Aorta (tissue), 5 donors: ENCODE results near the gene FGF3. TPM values are rescaled to one million over a fixed set of nuclear protein-coding genes. Genes with fewer than 3 reads are reported as not detected.

Source experiments
- ATAC-seq: fragments of 200-7000 bp; cut with Tn5 transposase; one replicate; pipeline ENCODE4 v1.9.1; 2022; ENCODE audit warnings: moderate library complexity; ENCODE audit not compliant: low FRiP score
- DNase-seq, 2 donors: peaks; one replicate each; pipeline ENCODE4 v3.0.0-alpha.2; 2020
- H3K27ac ChIP-seq, 2 donors: one replicate each; pipeline ENCODE4 v1.5.1; 2013; ENCODE audit warnings: low read length in 2 of 2, mild to moderate bottlenecking in 2 of 2, moderate library complexity in 2 of 2, control low read depth in 1 of 2, inconsistent platforms in 1 of 2, low read depth in 1 of 2
- H3K27me3 ChIP-seq, 2 donors: one replicate each; pipeline ENCODE4 v1.6.1; 2013; ENCODE audit warnings: control low read depth in 1 of 2, low read length in 1 of 2, mild to moderate bottlenecking in 1 of 2, moderate library complexity in 1 of 2; ENCODE audit not compliant: insufficient read depth in 2 of 2, control insufficient read depth in 1 of 2
- H3K36me3 ChIP-seq, 2 donors: one replicate each; pipeline ENCODE4 v1.6.1; 2013; ENCODE audit warnings: control low read depth in 1 of 2, low read length in 1 of 2, mild to moderate bottlenecking in 1 of 2; ENCODE audit not compliant: insufficient read depth in 2 of 2, control insufficient read depth in 1 of 2
- H3K4me1 ChIP-seq, 2 donors: one replicate each; pipeline ENCODE4 v1.6.1; 2013; ENCODE audit warnings: low read length in 2 of 2, control low read depth in 1 of 2, mild to moderate bottlenecking in 1 of 2, moderate library complexity in 1 of 2; ENCODE audit not compliant: insufficient read depth in 2 of 2, control insufficient read depth in 1 of 2
- H3K4me3 ChIP-seq, 2 donors: one replicate each; pipeline ENCODE4 v1.5.1; 2013; ENCODE audit warnings: low read length in 2 of 2, control low read depth in 1 of 2, mild to moderate bottlenecking in 1 of 2
- H3K9me3 ChIP-seq: one replicate; pipeline ENCODE4 v1.6.1; 2013; ENCODE audit warnings: mild to moderate bottlenecking, low read length; ENCODE audit not compliant: control insufficient read depth
- WGBS, 2 donors: extraction: QIAGEN DNeasy Blood & Tissue Kit; methylation state at CpG; one replicate each; pipeline ENCODE4 v1.1.7; 2013; 5-methylcytosine and 5-hydroxymethylcytosine counted together
- intact Hi-C, 2 donors: fragments of 100-400 bp; cut with DNase I; formaldehyde crosslinking; loops; one replicate each; pipeline versions ENCODE4 v1.14.2 to v1.15.0; 2022
- polyA plus RNA-seq, 2 donors: library from polyadenylated mRNA; stranded (reverse); fragments of 200-250 nt; gene quantifications; one replicate each; pipeline ENCODE4 v1.2.3, GENCODE V29; 2013
- total RNA-seq, 2 donors: library from RNA; stranded (reverse); fragmentation: NEBNext Ultra II Directional; extraction: Animal tissue kit (Norgen Biotek cat#: 25700); gene quantifications; one replicate each; pipeline ENCODE4 v1.2.1, GENCODE V29; 2021
- donor health status: healthy with polysubstance abuse.
- donor health status: Bipolar disorder and iron deficiency.
- donor health status: DM: no; HTN: no; CAD: no.
- donor health status: DM: no; HTN: no; CAD: no.
- donor health status: DM: yes; HTN: yes; CAD: no.

Gene FGF3
- total and polyA plus RNA-seq, 4 donors = not detected

- WGBS, 2 donors = 82 to 91% methylated on average over 2 of the region's 2 CpGs
- Histone ChIP-seq H3K27ac (no peak overlapping the region), H3K9me3 (no peaks in the 10 kb centered on the region), H3K4me1 (no peaks in the 10 kb centered on the region), H3K36me3 (no peaks in the 10 kb centered on the region), H3K27me3 (no peaks in the 10 kb centered on the region), H3K4me3 (no peak overlapping the region)
- intact Hi-C loops = no loop called here
- DNase-seq = no peak
- ATAC-seq = no peak
These were observed 5.4 kb downstream of the FGF3 start for GRCh38 chr11:69813839-69814238.

DNA sequence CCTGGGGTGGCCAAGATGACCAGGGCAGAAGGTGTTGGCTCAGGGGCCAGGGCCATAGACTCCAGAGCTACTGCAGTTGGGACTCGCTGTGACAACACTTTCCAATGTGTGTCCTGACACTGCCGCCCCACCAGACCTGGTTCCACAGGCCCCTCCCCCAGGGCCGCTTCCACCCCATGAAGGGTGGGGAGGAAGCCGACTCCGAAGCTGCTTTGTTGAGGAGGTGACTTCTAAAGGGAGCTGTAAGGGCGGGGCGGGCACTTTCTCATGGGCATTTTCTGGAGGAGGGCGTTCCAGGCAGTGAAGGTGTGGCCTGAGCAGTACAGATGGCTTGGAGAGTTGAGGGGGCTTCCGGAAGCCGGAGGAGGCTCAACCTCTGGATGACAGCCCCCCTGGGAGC lies 6.3 kb downstream of the FGF3 start:
- no peak overlapping the region for H3K27ac ChIP-seq
- WGBS, 2 donors = 79 to 84% methylated on average over 10 of the region's 10 CpGs
- no peaks in the 10 kb centered on the region for H3K4me1 ChIP-seq
- no peaks in the 10 kb centered on the region for H3K36me3 ChIP-seq
- DNase-seq (no peak), ATAC-seq (no peak)
- no peak overlapping the region for H3K4me3 ChIP-seq
- H3K9me3 ChIP-seq = no peaks in the 10 kb centered on the region
- intact Hi-C loops = no loop called here
- no peaks in the 10 kb centered on the region for H3K27me3 ChIP-seq

DNA sequence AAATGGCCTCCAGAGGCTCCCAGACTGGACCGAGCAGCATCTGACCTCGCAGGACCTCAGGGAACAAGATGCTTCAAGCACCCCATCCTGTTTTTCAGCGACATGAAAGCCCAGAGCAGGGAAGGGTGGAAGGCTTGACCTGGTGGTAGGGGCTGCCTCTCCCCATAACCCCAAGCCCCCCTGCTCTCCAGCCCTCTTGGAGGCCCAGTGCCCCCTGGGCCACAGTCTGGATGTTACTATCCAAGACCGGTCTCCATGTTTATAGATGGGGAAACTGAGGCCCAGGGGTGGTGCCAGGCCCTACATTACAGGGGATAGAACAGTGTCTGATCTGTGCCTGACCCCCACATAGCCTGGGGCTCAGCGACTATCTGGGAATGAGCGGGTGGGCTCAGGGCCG lies 7.0 kb downstream of the FGF3 start:
- Histone ChIP-seq H3K27me3 (no peaks in the 10 kb centered on the region), H3K27ac (no peak overlapping the region), H3K4me1 (no peaks in the 10 kb centered on the region), H3K36me3 (no peaks in the 10 kb centered on the region), H3K9me3 (no peaks in the 10 kb centered on the region), H3K4me3 (no peak overlapping the region)
- intact Hi-C loops = no loop called here
- ATAC-seq (no peak), DNase-seq (no peak)
- WGBS, 2 donors = 84 to 89% methylated on average over 7 of the region's 7 CpGs

GRCh38 chr11:69811431-69811830 lies 7.8 kb downstream of the FGF3 start:
- H3K27me3 ChIP-seq = no peaks in the 10 kb centered on the region

GRCh38 chr11:69810289-69811118 lies 8.7 kb downstream of the FGF3 start:
- DNase-seq (no peak), ATAC-seq (peak; percentile 39)
- no peaks in the 10 kb centered on the region for H3K9me3 ChIP-seq
- no peak overlapping the region for H3K27ac ChIP-seq
- 91 to 93% methylated on average over 39 of the region's 39 CpGs for WGBS, 2 donors
- intact Hi-C loops = no loop called here
- H3K4me1 ChIP-seq = no peaks in the 10 kb centered on the region
- no peaks in the 10 kb centered on the region for H3K27me3 ChIP-seq
- H3K36me3 ChIP-seq = no peaks in the 10 kb centered on the region
- no peak overlapping the region for H3K4me3 ChIP-seq

More at GRCh38 chr11:69811431-69811830, 7.8 kb downstream of the FGF3 start:
- no peak overlapping the region for H3K27ac ChIP-seq
- 52 to 56% methylated on average over 3 of the region's 3 CpGs for WGBS, 2 donors
- H3K4me3 ChIP-seq = no peak overlapping the region
- no peak for DNase-seq
- H3K36me3 ChIP-seq = no peaks in the 10 kb centered on the region
- ATAC-seq = no peak
- intact Hi-C loops = no loop called here
- no peaks in the 10 kb centered on the region for H3K9me3 ChIP-seq
- H3K4me1 ChIP-seq = no peaks in the 10 kb centered on the region

DNA sequence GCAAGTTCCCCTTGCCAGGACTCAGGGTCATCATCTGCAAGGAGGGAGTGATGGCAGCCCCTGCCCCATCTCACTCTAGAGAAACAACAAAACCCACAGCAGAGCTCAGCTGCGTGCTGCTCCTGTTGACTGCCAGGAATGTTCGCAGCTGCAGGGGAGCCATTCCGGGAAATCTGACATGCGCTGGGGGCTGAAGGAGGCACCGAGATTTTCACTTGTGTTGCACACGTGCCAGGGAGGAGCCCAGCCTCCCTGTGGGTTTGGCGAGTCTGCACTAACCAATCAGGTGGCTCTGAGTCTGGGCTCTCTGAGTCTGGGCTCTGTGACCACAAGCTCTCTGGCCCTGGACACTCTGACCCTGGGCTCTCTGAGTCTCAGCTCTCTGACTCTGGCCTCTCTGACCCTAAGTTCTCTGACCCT lies 10.5 kb downstream of the FGF3 start:
- Histone ChIP-seq H3K4me3 (no peak overlapping the region), H3K9me3 (no peaks in the 10 kb centered on the region), H3K27ac (no peak overlapping the region), H3K27me3 (no peaks in the 10 kb centered on the region), H3K4me1 (no peaks in the 10 kb centered on the region), H3K36me3 (no peaks in the 10 kb centered on the region)
- ATAC-seq (no peak), DNase-seq (no peak)
- 12 to 15% methylated on average over 7 of the region's 7 CpGs for WGBS, 2 donors
- intact Hi-C loops = no loop called here

DNA sequence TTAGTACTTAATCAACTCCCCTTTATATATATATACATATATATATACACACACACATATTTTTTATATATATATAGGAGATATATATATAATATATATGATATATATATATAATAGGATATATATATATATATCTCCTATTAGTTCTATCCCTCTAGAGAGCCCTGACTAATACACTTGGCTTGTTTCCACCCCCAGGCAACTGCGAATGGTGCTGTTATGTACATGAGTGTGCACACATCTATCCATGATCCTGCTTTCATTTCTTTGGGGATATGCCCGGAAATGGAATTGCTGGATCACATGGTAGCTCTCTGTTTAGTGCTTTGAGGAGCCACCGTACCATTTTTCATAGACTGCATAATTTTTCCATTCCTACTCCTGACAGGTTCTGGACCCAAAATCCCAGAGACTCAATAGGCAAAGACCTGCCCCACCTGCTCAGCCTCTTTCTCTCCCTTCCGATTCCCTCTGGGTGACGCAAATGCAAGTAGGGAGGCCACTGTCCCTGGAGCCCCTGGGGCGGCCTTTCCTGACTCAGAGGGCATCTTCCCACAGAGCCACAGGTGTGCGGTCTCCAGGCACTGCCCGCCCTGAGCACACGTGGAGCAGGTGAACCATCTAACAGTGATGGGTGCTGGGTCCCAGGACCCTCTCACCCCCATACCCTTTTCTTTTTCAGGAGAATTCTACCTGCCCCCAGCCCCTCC lies 12.0 kb downstream of the FGF3 start:
- WGBS, 2 donors = 86 to 87% methylated on average over 9 of the region's 9 CpGs
- Histone ChIP-seq H3K4me3 (no peak overlapping the region), H3K9me3 (peaks cover 2% of the 10 kb centered on the region), H3K27ac (no peak overlapping the region), H3K4me1 (no peaks in the 10 kb centered on the region), H3K27me3 (peaks cover 0 to 1% of the 10 kb centered on the region in 2 donors), H3K36me3 (no peaks in the 10 kb centered on the region)
- no peak for DNase-seq
- ATAC-seq = no peak
- intact Hi-C loops = no loop called here

- DNase-seq = no peak
- H3K4me3 ChIP-seq = no peak overlapping the region
- ATAC-seq = no peak
- H3K27ac ChIP-seq = no peak overlapping the region
- H3K4me1 ChIP-seq = no peaks in the 10 kb centered on the region
- peaks cover 0 to 1% of the 10 kb centered on the region in 2 donors for H3K27me3 ChIP-seq
- H3K36me3 ChIP-seq = no peaks in the 10 kb centered on the region
- peaks cover 3% of the 10 kb centered on the region for H3K9me3 ChIP-seq
- WGBS, 2 donors = 71 to 75% methylated on average over 19 of the region's 19 CpGs
- intact Hi-C loops = no loop called here
These were observed 14.3 kb downstream of the FGF3 start for GRCh38 chr11:69804769-69805508.
